Measurements from ENCODE around the gene MECR.
A peak's percentile ranks its signal among the peaks of the same experiment; 100 is the strongest.

DNA sequence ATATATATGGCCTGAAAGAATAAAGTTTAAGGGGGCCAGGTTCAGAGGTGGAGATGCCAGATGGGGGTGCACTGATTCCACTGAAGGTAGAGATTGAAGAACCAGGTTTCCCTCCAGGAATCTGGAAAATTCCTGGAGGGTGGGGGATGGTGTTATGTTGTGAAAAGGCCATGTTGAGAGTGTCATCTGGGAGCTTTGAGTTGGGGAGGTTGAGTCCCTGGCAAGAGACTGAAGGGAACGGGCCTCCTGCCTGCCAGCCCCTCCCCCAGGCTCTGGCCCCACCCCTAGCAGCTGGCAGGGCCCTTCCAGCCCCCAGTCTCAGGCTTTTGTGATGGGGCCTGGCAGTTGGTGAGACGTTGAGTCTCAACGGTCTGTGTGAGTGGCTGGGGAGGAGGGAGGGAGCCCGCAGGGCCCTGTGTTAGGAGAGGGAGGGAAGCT lies 9.7 kb upstream of the MECR start:
- TF ChIP-seq, protein P1, sequence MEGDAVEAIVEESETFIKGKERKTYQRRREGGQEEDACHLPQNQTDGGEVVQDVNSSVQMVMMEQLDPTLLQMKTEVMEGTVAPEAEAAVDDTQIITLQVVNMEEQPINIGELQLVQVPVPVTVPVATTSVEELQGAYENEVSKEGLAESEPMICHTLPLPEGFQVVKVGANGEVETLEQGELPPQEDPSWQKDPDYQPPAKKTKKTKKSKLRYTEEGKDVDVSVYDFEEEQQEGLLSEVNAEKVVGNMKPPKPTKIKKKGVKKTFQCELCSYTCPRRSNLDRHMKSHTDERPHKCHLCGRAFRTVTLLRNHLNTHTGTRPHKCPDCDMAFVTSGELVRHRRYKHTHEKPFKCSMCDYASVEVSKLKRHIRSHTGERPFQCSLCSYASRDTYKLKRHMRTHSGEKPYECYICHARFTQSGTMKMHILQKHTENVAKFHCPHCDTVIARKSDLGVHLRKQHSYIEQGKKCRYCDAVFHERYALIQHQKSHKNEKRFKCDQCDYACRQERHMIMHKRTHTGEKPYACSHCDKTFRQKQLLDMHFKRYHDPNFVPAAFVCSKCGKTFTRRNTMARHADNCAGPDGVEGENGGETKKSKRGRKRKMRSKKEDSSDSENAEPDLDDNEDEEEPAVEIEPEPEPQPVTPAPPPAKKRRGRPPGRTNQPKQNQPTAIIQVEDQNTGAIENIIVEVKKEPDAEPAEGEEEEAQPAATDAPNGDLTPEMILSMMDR (optimal IDR thresholded peaks at IDR 0.05 in 1 of 3, IDR thresholded peaks at IDR 0.05 in 1 of 3, conservative IDR thresholded peaks at IDR 0.05 in 1 of 3; ENCODE audit: extremely low read depth in 1 of 3, insufficient read depth in 2 of 3, low read length in 3 of 3): peak in 2 of 3 experiments; percentile 7 to 28
- no peak for TF ChIP-seq EZH2 (IDR thresholded peaks at IDR 0.05; ENCODE audit: low read length)

All from keratinocyte (primary cell).